GM12878 (cell line): ENCODE results near the gene PALD1. TPM values are rescaled to one million over a fixed set of nuclear protein-coding genes. Genes with fewer than 3 reads are reported as not detected.

Experiments used
- ATAC-seq: fragments of 200-7000 bp; cut with Tn5 transposase; 3 replicates; pipeline ENCODE4 v1.9.1; 2020; ENCODE audit warnings: mild to moderate bottlenecking, moderate library complexity
- BruUV-seq: library from RNA; stranded (reverse); fragments of 400-500 nt; replicated peaks from 2 replicates; lab custom pipeline; 2021; lab: Mats Ljungman, UMichigan
- CTCF ChIA-PET: fragments of 300-600 bp; sonication (Branson Sonifier 250); formaldehyde crosslinking; extraction: SDS; loops from one replicate; lab custom pipeline; 2021; ENCODE audit warnings: inconsistent platforms; lab: Yijun Ruan, JAX
- POLR2A ChIA-PET: fragments of 350-600 bp; formaldehyde crosslinking; extraction: SDS; loops from one replicate; lab custom pipeline; 2021; ENCODE audit warnings: inconsistent platforms; lab: Charles Lee
- RAD21 ChIA-PET: fragments of 300-600 bp; sonication (Branson Sonifier 250); formaldehyde crosslinking; loops from one replicate; lab custom pipeline; 2023; ENCODE audit warnings: antibody characterized with exemption; ENCODE audit not compliant: unreplicated experiment; lab: Charles Lee
- SMC1A ChIA-PET: fragments of 300-600 bp; sonication (Branson Sonifier 250); formaldehyde crosslinking; loops from one replicate; lab custom pipeline; 2023; ENCODE audit not compliant: unreplicated experiment, uncharacterized antibody; lab: Charles Lee
- DNase-seq: peaks from one replicate; pipeline ENCODE4 v3.0.0-alpha.2; 2011; ENCODE audit warnings: low read depth, low spot score
- FAIRE-seq: peaks from 3 replicates; lab custom pipeline; 2011; peaks lifted over from hg19 to GRCh38; lab: Jason Lieb, UNC
- H2AFZ ChIP-seq: 2 replicates; pipeline ENCODE4 v1.6.0; 2011; ENCODE audit warnings: low read depth, low read length, control low read depth; ENCODE audit not compliant: control insufficient read depth
- H3K27ac ChIP-seq: 2 replicates; pipeline ENCODE4 v1.5.1; 2011; ENCODE audit warnings: control low read depth; ENCODE audit not compliant: control insufficient read depth, insufficient read depth
- H3K27me3 ChIP-seq, 2 experiments: replicated peaks in 1 of 2; 2 replicates each; pipeline versions ENCODE4 v1.6.0 to v1.6.1; 2011; ENCODE audit warnings: low read length in 1 of 2; ENCODE audit not compliant: control insufficient read depth in 2 of 2, insufficient read depth in 2 of 2
- H3K36me3 ChIP-seq, 2 experiments: 2 replicates each; pipeline ENCODE4 v1.5.1; 2011; ENCODE audit warnings: low read length in 1 of 2; ENCODE audit not compliant: control insufficient read depth in 2 of 2, insufficient read depth in 2 of 2
- H3K4me1 ChIP-seq: 2 replicates; pipeline ENCODE4 v1.6.1; 2011; ENCODE audit warnings: mild to moderate bottlenecking, low read length, moderate library complexity, mixed read lengths; ENCODE audit not compliant: control insufficient read depth, insufficient read depth
- H3K4me2 ChIP-seq: 2 replicates; pipeline ENCODE4 v1.6.0; 2011; ENCODE audit warnings: control low read depth; ENCODE audit not compliant: control insufficient read depth, insufficient read depth
- H3K4me3 ChIP-seq: fragments of 200-600 bp; sonication (generic); 2 replicates; pipeline ENCODE4 v1.5.1; 2016
- H3K79me2 ChIP-seq: 2 replicates; pipeline ENCODE4 v1.6.0; 2011; ENCODE audit warnings: low read length; ENCODE audit not compliant: control insufficient read depth, insufficient read depth
- H3K9ac ChIP-seq: 2 replicates; pipeline ENCODE4 v1.8.0; 2011; ENCODE audit warnings: low read length, control low read depth, mixed read lengths; ENCODE audit not compliant: control insufficient read depth, insufficient read depth
- H3K9me3 ChIP-seq: replicated peaks from 3 replicates; pipeline ENCODE4 v1.5.1; 2011; ENCODE audit warnings: mild to moderate bottlenecking, low read length; ENCODE audit not compliant: control insufficient read depth, insufficient read depth
- H4K20me1 ChIP-seq: 2 replicates; pipeline ENCODE4 v1.6.0; 2011; ENCODE audit not compliant: control insufficient read depth, insufficient read depth
- ASH2L ChIP-seq: fragments of 300-600, 200-600 bp; sonication (generic); IDR thresholded peaks from 2 replicates; pipeline ENCODE4 v1.6.1; 2017; ENCODE audit warnings: low read depth, mild to moderate bottlenecking, borderline replicate concordance
- BRCA1 ChIP-seq: IDR thresholded peaks from 2 replicates; pipeline ENCODE4 v1.6.1; 2011; ENCODE audit warnings: low read depth, low read length, improper control_type of control experiment
- CREB1 ChIP-seq: IDR thresholded peaks from 2 replicates; pipeline ENCODE4 v1.6.1; 2012; ENCODE audit warnings: low read depth, mild to moderate bottlenecking, inconsistent platforms
- FOXK2 ChIP-seq: fragments of 450-650 bp; IDR thresholded peaks from 2 replicates; pipeline ENCODE4 v1.6.1; 2017; ENCODE audit warnings: mild to moderate bottlenecking, moderate library complexity
- MTA3 ChIP-seq: IDR thresholded peaks from 2 replicates; pipeline ENCODE4 v1.6.1; 2012; ENCODE audit warnings: low read length, inconsistent platforms, borderline replicate concordance
- NBN ChIP-seq: fragments of 450-650 bp; IDR thresholded peaks from 2 replicates; pipeline ENCODE4 v1.6.1; 2016
- NFYA ChIP-seq: IDR thresholded peaks from 2 replicates; pipeline ENCODE4 v1.6.1; 2011; ENCODE audit warnings: low read depth, mild to moderate bottlenecking, low read length, improper control_type of control experiment, borderline replicate concordance
- RAD51 ChIP-seq: fragments of 450-650 bp; IDR thresholded peaks from 2 replicates; pipeline ENCODE4 v1.6.1; 2016; ENCODE audit warnings: moderate library complexity, mild to moderate bottlenecking, inconsistent platforms
- RFX5 ChIP-seq: IDR thresholded peaks from 2 replicates; pipeline ENCODE4 v1.6.1; 2011; ENCODE audit warnings: low read depth, low read length, improper control_type of control experiment
- RUNX3 ChIP-seq: IDR thresholded peaks from 2 replicates; pipeline ENCODE4 v1.6.1; 2012; ENCODE audit warnings: low read length, inconsistent platforms
- ZNF207 ChIP-seq: fragments of 450-650 bp; IDR thresholded peaks from 2 replicates; pipeline ENCODE4 v1.6.1; 2014; ENCODE audit warnings: antibody characterized with exemption, mild to moderate bottlenecking, borderline replicate concordance
- ZNF384 ChIP-seq: IDR thresholded peaks from 2 replicates; pipeline ENCODE4 v1.6.1; 2012; ENCODE audit warnings: low read depth, mild to moderate bottlenecking, low read length, improper control_type of control experiment, borderline replicate concordance
- WGBS: methylation state at CpG from one replicate; pipeline ENCODE4 v1.1.6; 2016; ENCODE audit warnings: low lambda C conversion rate; ENCODE audit not compliant: insufficient replicate concordance, insufficient coverage; ENCODE audit errors: missing lambda C conversion rate; 5-methylcytosine and 5-hydroxymethylcytosine counted together
- in situ Hi-C: fragments of 300-500 bp; cut with MboI; formaldehyde crosslinking; loops from 9 replicates; pipeline ENCODE4 v1.14.3; 2018; ENCODE audit warnings: mixed read lengths
- intact Hi-C: fragments of 100-400 bp; cut with micrococcal nuclease; formaldehyde crosslinking; loops from one replicate; pipeline ENCODE4 v1.14.2; 2022; ENCODE audit not compliant: unreplicated experiment
- polyA plus RNA-seq, 11 experiments: library from polyadenylated mRNA; depleted of rRNA in 4 of 11; unstranded in 6 of 11; stranded (reverse) in 5 of 11; fragments of >200 nt; fragmentation: Nextera tagmentation in 4 of 11; fragmentation: Illumina TruSeq in 1 of 11; extraction: Ambion mirVana in 4 of 11; extraction: Trizol in 1 of 11; gene quantifications; 1 replicate in 1 of 11; 2 replicates in 10 of 11; pipeline versions ENCODE4 v1.2.1 to v1.2.3, GENCODE V29; 2011 to 2016; ENCODE audit warnings: inconsistent platforms in 2 of 11, missing spikeins in 2 of 11, low read depth in 1 of 11
- total RNA-seq, 4 experiments: library from RNA; depleted of rRNA in 3 of 4; stranded (reverse); fragments of >200 nt in 3 of 4; fragmentation: Illumina TruSeq in 1 of 4; extraction: Trizol in 1 of 4; gene quantifications; 2 replicates each; pipeline versions ENCODE4 v1.2.1 to v1.2.3, GENCODE V29; 2013 to 2021
- TF ChIP-seq, protein P1 (sequence below): IDR thresholded peaks from 2 replicates; pipeline ENCODE4 v1.6.1; 2011; ENCODE audit warnings: mild to moderate bottlenecking, low read depth, low read length, moderate library complexity; ENCODE audit not compliant: insufficient replicate concordance
- TF ChIP-seq, protein P2 (sequence below): IDR thresholded peaks from 2 replicates; pipeline ENCODE4 v1.6.1; 2011; ENCODE audit warnings: low read depth, mild to moderate bottlenecking, low read length, moderate library complexity, borderline replicate concordance; ENCODE audit errors: extremely low read depth
- TF ChIP-seq, protein P3 (sequence below): fragments of 450-650 bp; IDR thresholded peaks from 2 replicates; pipeline ENCODE4 v1.6.1; 2018; ENCODE audit warnings: mild to moderate bottlenecking, low read depth, moderate library complexity; ENCODE audit not compliant: partially characterized antibody

The PALD1 gene
- total and polyA plus RNA-seq, 10 of the 15 experiments (the other 5 are each of a cell fraction or from before 2014, with no cell fraction given): 0.43 to 20.9 (median 9.0) TPM

DNA sequence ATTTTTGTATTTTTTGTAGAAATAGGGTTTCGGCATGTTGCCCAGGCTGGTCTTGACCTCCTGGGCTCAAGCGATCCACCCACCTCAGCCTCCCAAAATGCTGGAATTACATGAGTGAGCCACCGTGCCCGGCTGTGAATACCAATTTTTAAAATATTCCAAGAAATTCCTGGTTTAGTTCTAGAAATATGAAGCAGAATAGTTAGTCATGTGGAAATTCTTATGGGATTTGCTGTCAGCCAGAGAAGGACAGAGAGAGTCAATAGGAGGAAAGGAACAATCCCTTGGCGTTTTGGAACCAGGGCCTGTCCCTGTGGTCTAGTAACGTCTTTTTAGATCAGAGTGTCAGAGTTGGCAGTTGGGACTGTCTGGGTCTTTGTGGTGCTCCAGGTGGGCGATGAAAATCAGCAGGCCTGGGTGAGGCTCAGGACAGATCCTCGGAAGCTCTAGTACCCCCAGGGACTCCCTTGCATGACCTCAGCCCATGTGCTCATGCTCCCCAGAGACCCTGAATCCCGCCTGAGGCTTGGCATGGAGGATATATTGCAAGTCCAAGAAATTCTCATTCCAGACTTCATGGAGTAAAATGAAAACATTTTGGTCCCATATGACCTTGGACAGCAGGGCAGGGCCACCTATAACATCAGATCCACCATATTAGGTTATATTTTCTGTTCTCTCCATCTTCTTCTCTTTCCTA, 44.8 kb upstream of the PALD1 start:
- intact Hi-C loops: no loop called here
- POLR2A ChIA-PET: no interaction called here
- peaks cover 0 to 2% of the 10 kb centered on the region in 2 experiments; a peak in 2 of 4 replicates for H3K36me3 ChIP-seq
- CTCF ChIA-PET: interaction anchor here (0.6 to 1.1 kb wide), 3 partner anchors 44 to 869 kb away, joined by 3 read pairs; no protein-coding TSS in a partner anchor
- no peak overlapping the region for H2AFZ ChIP-seq
- ATAC-seq: no peak
- TF ChIP-seq, protein P1, sequence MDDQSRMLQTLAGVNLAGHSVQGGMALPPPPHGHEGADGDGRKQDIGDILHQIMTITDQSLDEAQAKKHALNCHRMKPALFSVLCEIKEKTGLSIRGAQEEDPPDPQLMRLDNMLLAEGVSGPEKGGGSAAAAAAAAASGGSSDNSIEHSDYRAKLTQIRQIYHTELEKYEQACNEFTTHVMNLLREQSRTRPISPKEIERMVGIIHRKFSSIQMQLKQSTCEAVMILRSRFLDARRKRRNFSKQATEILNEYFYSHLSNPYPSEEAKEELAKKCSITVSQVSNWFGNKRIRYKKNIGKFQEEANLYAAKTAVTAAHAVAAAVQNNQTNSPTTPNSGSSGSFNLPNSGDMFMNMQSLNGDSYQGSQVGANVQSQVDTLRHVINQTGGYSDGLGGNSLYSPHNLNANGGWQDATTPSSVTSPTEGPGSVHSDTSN: no peak
- TF ChIP-seq FOXK2 (no peak), RAD51 (no peak), CREB1 (no peak), ASH2L (no peak), RUNX3 (no peak), NBN (no peak), ZNF207 (no peak), ZNF384 (no peak), NFYA (no peak), MTA3 (no peak), BRCA1 (no peak), RFX5 (no peak)
- TF ChIP-seq, protein P2, sequence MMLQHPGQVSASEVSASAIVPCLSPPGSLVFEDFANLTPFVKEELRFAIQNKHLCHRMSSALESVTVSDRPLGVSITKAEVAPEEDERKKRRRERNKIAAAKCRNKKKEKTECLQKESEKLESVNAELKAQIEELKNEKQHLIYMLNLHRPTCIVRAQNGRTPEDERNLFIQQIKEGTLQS: no peak
- TF ChIP-seq, protein P3, sequence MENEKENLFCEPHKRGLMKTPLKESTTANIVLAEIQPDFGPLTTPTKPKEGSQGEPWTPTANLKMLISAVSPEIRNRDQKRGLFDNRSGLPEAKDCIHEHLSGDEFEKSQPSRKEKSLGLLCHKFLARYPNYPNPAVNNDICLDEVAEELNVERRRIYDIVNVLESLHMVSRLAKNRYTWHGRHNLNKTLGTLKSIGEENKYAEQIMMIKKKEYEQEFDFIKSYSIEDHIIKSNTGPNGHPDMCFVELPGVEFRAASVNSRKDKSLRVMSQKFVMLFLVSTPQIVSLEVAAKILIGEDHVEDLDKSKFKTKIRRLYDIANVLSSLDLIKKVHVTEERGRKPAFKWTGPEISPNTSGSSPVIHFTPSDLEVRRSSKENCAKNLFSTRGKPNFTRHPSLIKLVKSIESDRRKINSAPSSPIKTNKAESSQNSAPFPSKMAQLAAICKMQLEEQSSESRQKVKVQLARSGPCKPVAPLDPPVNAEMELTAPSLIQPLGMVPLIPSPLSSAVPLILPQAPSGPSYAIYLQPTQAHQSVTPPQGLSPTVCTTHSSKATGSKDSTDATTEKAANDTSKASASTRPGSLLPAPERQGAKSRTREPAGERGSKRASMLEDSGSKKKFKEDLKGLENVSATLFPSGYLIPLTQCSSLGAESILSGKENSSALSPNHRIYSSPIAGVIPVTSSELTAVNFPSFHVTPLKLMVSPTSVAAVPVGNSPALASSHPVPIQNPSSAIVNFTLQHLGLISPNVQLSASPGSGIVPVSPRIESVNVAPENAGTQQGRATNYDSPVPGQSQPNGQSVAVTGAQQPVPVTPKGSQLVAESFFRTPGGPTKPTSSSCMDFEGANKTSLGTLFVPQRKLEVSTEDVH: no peak
- TF ChIP-seq, all 136 proteins: peak for 0
- SMC1A ChIA-PET: interaction anchor here (0.6 kb wide), 1 partner anchor 170 kb away, joined by 3 read pairs; no protein-coding TSS in a partner anchor
- DNase-seq (no peak), FAIRE-seq (no peak)
- Histone ChIP-seq H3K79me2 (no peaks in the 10 kb centered on the region), H3K4me1 (no peaks in the 10 kb centered on the region), H3K27me3 (no peaks in the 10 kb centered on the region; a peak in 1 of 4 replicates), H3K27ac (no peak overlapping the region), H3K9me3 (no peaks in the 10 kb centered on the region), H4K20me1 (no peaks in the 10 kb centered on the region), H3K4me3 (no peak overlapping the region), H3K9ac (no peak overlapping the region), H3K4me2 (no peak overlapping the region)
- in situ Hi-C loops: no loop called here
- RAD21 ChIA-PET: interaction anchor here (1.3 kb wide), 1 partner anchor 30 kb away, joined by 3 read pairs; the partner anchor contains the start of gene EIF4EBP2
- WGBS: 77% methylated on average over 9 of the region's 9 CpGs
- no TSS peak for BruUV-seq
